GM20431 (cell line): ENCODE data around the gene HS2ST1.
"Not testable (repeated sequence)": the region's sequence is repeated elsewhere in the genome, so short reads cannot be mapped to it uniquely, and the experiment has no call there.

Experiments
- in situ Hi-C: fragments of 300-500 bp; cut with MseI, MboI; formaldehyde crosslinking; loops from one replicate; pipeline ENCODE4 v1.15.0; 2020; ENCODE audit warnings: low sequenced_read_pairs; ENCODE audit not compliant: unreplicated experiment

HS2ST1 gene

DNA sequence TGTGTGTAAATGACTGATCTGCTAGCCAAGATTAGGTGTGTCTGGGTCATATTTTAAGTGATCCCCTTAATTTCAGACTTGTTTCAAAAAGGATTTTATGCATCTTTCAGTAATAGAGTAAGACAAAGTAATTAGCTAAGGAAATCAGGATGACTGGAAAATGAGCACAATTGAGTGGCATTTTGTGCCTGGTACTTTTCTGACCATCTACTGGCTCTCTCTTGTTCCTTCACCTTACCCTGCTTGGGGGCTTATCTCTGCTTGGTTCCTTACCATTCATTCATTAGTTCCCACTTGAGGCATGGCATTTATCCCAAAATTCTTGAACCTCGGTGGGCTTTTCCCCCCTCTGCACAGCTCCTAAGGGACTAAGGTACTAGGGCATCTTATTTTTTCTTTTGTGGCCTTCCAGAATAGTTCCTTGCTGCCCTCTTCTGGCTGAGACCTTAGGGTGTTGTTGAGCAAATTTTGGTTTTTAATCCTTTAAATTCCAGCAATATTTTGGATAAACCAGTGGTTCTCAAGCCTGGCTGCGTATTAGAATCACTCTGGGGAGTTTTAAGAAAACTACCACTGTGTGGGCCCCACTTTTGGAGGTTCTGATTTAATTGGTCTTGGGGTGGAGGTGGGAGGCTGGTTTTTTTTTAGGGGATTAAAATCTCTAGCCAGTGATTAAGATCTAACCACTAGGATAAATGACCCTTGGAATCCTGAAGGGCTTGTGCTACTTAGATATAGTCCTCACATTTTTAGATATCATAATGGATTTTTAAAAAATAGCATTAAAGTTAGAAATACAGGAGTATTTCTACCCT, 50.8 kb downstream of the HS2ST1 start:
- in situ Hi-C loops: no loop called here

DNA sequence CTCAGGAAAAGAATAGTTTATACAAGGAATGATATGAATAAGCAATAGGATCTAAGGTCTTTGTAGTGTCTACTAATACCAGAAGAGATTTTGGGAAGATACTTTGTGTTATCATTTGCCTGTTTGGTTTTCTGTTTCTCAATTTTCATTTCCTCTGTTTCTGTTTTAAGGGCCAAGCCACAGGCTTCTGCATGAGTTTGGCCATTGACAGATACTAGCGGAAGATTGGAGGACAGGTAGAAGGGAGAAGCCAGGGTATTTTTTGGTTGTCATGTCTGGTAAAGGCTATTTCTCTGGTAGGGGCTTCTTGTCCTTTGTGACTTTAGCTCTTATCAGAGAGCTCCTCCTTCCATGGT, 51.4 kb downstream of the HS2ST1 start:
- in situ Hi-C loops: no loop called here

DNA sequence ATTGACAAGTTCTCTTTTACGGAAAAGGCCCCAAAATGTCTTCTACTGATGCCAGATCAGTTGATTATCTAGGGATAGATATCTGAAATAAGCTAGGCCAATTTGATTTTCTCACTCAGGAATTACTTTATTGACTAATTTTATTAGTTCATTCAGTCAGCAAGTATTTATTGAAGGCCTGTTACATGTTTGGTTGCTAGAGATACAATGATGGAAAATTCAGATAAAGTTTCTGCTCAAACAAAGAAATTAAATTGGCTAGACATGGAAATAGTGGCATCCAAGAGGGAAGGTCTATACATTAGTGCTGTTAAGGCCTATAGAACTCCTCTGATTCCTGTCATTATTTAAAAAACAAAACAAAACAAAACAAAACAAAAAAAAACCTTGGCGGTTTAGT, 56.5 kb downstream of the HS2ST1 start:
- in situ Hi-C loops: no loop called here

DNA sequence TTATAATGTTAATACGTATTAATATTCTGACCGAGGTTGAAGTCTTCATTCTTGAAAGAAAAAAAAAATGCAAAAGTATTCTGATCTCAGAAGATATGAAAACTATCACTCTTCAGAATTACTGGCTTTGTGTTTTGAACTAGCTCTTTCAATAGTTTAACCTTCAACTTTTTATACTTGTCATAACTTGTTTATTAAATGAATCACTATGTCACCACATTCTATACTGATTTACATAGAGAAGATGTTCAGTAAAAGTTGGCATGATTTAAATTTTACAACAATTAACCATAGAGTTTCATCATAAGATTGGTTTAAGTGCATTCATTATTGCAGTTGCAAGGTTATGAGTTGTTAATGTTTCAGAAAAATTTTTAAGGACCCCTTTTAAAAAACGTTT, 57.3 kb downstream of the HS2ST1 start:
- in situ Hi-C loops: no loop called here

DNA sequence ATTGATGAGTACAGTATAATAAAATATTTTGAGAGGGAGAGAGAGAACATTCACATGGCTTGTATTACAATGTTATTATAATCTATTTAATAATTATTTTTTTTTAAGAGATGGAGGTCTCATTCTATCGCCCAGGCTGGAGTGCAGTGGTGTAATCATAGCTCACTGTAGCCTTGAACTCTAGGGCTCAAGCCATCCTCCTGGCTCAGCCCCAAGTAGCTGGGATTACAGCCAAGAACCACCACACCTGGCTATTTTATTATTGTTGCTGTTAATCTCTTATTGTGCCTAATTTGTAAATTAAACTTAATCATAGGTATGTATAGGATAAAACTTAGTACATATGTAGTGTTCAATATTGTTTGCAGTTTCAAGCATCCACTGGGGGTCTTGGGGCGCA, 57.8 kb downstream of the HS2ST1 start:
- in situ Hi-C loops: no loop called here

DNA sequence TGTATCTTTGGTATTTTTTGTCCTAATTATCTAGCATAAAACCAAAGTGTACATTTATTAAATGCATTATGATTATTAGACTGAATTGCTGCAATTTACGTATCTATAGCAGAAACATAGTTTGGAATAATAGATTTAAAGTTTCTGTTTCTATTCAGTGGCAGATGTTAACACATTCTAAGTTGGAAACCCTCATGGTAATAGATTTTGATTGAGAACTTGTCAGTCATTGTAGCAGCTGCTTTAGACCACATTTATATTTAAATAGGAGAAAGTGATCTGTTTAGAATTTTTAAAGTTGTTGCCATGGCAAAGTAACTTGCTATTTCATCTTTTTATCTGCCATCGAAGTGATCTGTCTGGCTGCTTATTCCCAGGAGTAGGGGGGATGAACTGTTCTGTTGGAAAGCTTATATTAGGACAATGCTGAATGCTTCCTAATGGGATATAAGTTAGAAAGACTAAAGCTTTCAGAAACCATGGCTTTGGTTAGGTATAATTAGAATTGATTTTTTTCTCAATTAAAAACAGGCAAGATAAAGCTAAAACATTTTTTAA, 61.6 kb downstream of the HS2ST1 start:
- in situ Hi-C loops: no loop called here

DNA sequence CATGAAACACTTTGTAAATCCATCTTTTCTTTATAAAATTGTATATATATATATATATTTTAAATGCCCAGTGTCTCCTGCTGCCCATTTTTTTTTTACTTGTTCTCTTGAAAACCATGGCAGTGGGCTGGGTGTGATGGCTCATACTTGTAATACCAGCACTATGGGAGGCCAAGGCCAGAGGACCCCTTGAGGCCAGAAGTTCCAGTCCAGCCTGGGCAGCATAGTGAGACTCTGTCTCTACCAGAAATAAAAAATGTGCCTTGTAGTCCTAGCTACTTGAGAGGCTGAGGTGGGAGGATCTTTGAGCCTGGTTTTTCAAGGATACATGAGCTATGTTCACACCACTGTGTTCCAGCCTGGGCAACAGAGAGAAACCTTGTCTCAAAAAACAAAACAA, 62.2 kb downstream of the HS2ST1 start:
- in situ Hi-C loops: no loop called here

DNA sequence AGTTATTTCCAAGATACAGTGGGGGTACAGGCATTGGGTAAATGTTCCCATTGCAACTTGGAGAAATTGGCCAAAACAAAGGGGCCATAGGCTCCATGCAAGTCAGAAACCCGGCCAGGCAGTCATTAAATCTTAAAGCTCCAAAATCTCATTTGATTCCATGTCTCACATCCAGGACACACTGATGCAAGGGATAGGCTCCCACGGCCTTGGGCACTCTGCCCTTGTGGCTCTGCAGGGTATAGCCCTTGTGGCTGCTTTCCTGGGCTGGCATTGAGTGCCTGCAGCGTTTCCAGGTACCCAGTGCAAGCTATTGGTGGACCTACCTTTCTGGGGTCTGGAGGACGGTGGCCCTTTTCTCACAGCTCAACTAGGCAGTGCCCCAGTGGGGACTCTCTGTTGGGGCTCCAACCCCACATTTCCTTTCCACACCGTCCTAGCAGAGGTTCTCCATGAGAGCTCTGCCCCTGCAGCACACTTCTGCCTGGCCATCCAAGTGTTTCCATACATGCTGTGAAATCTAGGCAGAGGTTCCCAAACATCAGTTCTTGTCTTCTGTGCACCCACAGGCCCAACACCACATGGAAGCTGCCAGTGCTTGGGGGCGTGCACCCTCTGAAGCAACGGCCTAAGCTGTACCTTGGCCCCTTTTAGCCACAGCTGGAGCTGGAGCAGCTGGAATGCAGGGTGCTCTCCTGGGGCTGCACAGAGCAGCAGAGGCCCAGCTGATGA, 67.2 kb downstream of the HS2ST1 start:
- in situ Hi-C loops: no loop called here

DNA sequence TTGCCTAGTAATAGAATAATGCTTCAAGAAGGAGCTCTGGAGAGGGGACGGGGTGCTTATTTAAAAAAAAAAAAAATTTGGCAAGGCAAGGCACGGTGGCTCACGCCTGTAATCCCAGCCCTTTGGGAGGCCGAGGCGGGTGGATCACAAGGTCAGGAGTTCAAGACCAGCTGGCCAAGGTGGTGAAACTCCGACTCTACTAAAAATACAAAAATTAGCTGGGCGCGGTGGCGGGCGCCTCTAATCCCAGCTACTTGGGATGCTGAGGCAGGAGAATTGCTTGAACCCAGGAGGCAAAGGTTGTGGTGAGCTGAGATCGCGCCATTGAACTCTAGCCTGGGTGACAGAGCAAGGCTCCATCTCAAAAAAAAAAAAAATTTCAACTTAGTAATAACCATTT, 69.2 kb downstream of the HS2ST1 start:
- in situ Hi-C loops: not testable (repeated sequence)

DNA sequence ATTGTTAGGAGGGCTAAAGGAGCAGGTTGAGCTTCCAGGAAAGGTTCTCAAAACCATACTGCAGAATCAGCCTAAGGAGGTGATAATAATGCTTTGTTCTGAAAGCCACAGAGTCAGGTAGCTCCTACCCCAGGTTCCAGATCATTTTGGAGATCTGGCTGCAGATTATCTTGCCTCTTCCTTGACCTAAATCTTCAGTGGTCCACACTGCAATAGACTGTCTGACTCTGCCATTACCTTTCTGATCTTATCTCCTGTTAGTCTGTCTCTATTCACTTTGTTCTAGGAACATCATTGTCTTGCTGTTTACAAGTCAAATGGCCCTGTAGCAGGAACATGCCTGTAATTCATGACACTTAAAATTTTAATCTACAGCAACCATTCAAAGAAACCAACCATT, 73.0 kb downstream of the HS2ST1 start:
- in situ Hi-C loops: no loop called here

DNA sequence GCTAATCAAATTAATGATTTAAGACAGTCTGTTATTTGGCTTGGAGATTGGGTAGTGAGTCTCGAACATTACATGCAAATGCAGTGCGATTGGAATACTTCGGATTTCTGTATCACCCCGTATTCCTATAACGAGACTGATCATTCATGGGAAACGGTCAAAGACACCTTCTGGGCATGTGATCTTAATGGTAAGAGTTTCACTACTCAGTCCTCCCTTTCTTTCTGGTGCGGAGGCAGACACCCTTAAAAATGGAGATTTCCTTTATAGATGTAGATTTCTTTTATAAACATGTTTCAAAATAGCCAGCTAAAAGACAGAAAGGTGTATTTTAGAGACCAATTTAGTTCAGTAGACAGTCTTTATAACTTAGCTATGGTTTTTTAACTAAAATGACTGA, 74.4 kb downstream of the HS2ST1 start:
- in situ Hi-C loops: no loop called here

DNA sequence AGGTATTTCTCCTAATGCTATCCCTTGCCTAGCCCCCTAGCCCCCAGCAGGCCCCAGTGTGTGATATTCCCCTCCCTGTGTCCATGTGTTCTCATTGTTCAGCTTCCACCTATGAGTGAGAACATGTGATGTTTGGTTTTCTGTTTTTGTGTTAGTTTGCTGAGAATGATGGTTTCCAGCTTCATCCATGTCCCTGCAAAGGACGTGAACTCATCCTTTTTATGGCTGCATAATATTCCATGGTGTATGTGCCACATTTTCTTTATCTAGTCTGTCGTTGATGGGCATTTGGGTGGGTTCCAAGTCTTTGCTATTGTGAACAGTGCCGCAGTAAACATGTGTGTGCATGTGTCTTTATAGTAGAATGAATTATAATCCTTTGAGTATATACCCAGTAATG, 75.3 kb downstream of the HS2ST1 start:
- in situ Hi-C loops: not testable (repeated sequence)

DNA sequence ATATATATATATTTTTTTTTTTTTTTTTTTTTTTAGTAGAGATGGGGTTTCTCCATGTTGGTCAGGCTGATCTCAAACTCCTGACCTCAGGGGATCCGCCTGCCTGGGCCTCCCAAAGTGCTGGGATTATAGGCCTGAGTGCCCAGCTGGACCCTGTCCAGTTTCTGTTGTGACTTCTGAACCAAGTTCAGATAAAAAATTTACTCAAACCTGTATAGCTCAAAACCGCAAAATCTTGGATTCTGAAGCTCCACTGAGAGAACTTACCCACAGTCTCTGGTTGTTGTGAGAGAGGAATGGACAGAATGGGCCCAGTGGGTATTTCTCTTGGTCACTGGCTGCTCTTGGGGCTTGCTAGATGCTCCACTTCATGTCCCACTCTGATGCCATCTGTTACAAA, 76.4 kb downstream of the HS2ST1 start:
- in situ Hi-C loops: no loop called here

DNA sequence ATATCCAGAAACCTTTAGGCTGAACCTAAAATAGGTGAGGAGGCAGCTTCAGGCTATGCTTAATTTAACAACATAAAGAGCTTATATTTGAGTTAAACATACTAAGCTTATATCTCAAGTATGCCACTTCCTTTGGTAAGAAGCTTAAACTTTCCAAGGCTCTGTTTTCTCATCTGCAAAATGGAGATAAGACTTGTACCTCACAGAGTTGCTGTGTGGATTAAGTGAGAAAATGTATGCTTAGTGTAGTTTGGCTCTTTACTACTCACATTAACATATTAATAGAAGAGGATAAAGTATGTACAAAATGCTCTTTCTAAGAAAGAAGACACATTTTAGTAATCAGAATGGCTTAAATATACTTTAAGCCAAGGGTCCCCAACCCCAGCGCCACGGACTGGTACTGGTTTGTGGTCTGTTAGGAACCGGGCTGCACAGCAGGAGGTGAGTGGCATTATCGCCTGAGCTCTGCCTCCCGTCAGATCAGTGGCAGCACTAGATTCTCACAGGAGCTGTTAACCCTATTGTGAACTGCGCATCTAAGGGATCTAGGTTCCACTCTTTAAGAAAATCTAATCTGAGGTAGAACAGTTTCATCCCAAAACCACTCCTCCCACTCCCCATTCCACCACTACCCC, 77.2 kb downstream of the HS2ST1 start:
- in situ Hi-C loops: no loop called here

DNA sequence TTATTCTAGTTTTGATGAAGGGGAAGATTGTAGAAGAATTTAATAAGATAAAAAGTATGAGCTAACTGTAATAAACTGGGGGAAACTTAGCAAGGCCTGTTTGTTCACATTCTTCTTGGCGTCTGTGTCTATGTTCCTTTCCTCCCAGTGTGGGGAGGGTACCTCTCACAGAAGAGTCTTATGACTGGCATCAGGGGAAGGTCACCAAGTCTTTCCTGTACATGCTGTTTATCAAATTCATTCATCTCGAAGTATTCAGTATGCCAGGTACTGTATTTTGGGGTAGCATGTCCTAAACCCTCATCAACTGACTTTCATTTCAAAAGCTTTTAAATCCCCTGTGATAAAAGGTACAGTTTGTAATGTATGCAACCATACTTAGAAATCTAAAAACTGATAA, 78.4 kb downstream of the HS2ST1 start:
- in situ Hi-C loops: no loop called here

DNA sequence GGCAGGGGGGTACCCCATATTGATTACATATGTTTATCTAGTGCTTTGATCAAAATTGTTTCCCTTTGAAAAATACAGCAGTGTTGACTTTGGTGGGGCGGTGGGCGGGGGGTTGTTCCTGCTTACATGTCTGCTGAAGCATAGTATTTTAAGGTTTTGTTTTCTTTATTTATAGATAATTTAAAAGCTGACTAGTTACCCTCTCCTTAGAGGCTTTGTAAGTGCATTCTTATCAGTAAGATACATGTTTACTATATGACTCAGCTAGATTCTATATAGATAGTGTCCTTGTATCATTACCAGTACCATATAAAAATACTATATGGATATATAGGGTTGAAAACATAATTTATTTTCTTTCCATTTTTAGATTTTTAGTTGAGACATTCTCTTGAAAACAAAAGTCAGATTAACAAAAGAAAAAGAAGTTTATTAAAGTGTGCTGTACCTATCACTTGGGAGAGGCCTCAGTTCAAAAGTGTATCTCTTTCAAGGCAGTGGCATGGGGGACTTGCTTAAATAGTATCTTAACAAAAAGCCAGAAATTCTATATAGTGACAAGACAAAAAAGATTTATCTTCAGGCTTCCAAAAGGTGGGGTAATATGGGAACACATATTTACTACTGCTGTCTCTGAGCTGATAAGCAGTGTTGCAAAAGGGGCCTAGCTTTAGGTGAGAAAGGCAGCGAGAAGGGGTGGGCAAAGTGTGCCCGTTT, 79.0 kb downstream of the HS2ST1 start:
- in situ Hi-C loops: no loop called here

DNA sequence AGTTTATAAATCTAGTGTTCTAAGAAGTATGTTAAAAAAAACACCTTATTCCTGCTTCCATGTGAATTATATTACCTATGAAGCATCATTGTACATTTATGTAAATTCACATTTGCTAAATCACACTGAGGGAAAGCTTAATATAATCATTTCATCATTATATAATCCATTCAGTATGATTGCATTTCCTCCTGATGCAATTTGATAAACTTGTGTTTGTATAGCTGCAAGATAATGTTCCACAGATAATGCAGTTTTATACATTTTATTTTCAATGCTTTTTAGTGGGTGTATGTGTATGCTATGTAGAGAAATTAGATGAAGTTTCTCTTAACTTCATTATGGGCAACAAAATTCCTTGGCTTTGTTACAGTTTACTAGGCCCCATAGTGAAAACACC, 79.6 kb downstream of the HS2ST1 start:
- in situ Hi-C loops: no loop called here

DNA sequence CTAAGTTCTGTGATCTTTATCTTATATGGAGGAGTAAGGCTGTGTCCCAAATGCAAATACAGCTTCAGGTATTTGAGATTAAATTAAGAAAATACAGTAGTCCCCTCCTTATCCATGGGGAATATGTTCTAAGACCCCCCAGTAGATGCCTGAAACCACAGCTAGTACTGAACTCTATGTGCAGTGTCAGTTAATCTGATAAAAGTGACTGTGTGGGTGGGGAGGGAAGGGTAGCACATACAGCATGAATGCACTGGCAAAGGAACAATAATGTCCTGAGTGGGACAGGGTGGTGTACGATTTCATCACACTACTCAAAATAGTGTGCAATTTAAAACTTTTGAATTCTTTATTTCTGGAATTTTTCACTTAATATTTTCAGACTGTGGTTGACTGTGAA, 83.1 kb downstream of the HS2ST1 start:
- in situ Hi-C loops: no loop called here

DNA sequence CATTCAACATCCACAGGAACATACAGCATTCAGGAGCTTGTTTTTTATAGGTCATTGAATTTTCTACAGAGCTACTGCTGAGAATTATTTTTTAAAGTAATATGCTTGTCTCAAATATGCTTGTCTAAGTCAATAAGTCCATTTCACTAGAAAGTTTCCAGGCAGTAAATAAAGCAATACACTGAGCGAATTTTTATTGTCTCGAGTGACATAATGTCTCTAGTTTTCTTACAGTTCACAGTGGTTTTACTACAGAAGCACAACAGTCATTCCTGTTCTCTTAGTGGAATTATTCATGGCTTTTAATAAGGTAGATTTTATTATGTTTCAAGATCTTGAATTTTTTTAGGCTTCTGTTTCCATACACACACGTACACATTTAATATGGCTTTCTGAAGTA, 83.8 kb downstream of the HS2ST1 start:
- in situ Hi-C loops: no loop called here

DNA sequence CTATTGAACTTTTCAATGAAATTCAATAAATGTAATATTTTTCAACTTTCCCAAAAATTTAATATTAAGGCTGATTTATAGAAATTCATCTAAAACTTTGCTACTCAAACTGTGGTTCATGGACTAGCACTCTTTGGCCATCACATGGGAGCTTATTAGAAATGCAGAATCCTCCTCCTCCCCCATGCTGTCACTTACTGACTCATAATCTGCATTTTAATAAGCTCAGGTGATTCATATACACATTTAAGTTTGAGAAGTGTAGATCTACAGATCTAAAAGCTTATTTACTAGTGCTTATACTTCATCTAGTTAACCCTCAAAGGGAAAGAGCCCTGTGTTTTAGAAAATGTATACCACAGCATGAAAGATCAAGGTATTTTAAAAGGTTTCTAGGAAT, 84.3 kb downstream of the HS2ST1 start:
- in situ Hi-C loops: no loop called here
